K562 (cell line): ENCODE measurements around the gene SCFD1. TPM values are rescaled to one million over a fixed set of nuclear protein-coding genes. Genes with fewer than 3 reads are reported as not detected.

Source experiments
- ETV1 ChIP-seq: fragments of 450-650 bp; conservative IDR thresholded peaks from 2 replicates; pipeline ENCODE4 v1.6.1; 2016; ENCODE audit warnings: missing genetic modification characterization, control low read depth, low read depth, missing compliant biosample characterization
- FOSL1 ChIP-seq: fragments of 200-800 bp; sonication (Bioruptor generic); conservative IDR thresholded peaks from 2 replicates; pipeline ENCODE4 v1.6.1; 2016; ENCODE audit warnings: missing genetic modification characterization, missing compliant biosample characterization
- FOXM1 ChIP-seq, 2 experiments: fragments of 450-650 bp in 1 of 2; sonication (generic) in 1 of 2; formaldehyde crosslinking in 1 of 2; IDR thresholded peaks; 2 replicates each; pipeline versions ENCODE4 v1.6.1 to v1.9.0; 2017 to 2022; ENCODE audit warnings: low read depth in 2 of 2, mild to moderate bottlenecking in 2 of 2, missing genetic modification reagents in 1 of 2, moderate library complexity in 1 of 2
- MTA3 ChIP-seq: fragments of 450-650 bp; formaldehyde crosslinking; IDR thresholded peaks from 2 replicates; pipeline ENCODE4 v1.6.1; 2017; ENCODE audit warnings: mild to moderate bottlenecking, borderline replicate concordance
- MTF1 ChIP-seq: fragments of 250-450 bp; sonication (Bioruptor Pico); IDR thresholded peaks from 2 replicates; pipeline ENCODE4 v1.9.0; 2021; ENCODE audit warnings: moderate library complexity, mild to moderate bottlenecking, inconsistent platforms, borderline replicate concordance
- NCOA1 ChIP-seq: fragments of 450-650 bp; IDR thresholded peaks from 2 replicates; pipeline ENCODE4 v1.6.1; 2016; ENCODE audit warnings: low read depth
- NFIX ChIP-seq: fragments of 250-450 bp; sonication (Bioruptor Pico); IDR thresholded peaks from 2 replicates; pipeline ENCODE4 v1.4.0; 2020; ENCODE audit warnings: low read depth, mild to moderate bottlenecking, moderate library complexity
- NKRF ChIP-seq: fragments of 450-650 bp; IDR thresholded peaks from 2 replicates; pipeline ENCODE4 v1.6.1; 2016; ENCODE audit warnings: borderline replicate concordance
- RFX7 ChIP-seq: fragments of 250-450 bp; sonication (Bioruptor Pico); IDR thresholded peaks from 2 replicates; pipeline ENCODE4 v1.5.1; 2021; ENCODE audit warnings: mild to moderate bottlenecking
- TAL1 ChIP-seq: fragments of 450-650 bp; IDR thresholded peaks from 2 replicates; pipeline ENCODE4 v1.6.1; 2016; ENCODE audit warnings: mild to moderate bottlenecking
- TEAD4 ChIP-seq, 2 experiments: sonication (generic) in 1 of 2; formaldehyde crosslinking in 1 of 2; IDR thresholded peaks; 2 replicates each; pipeline versions ENCODE4 v1.6.1 to v1.8.0; 2012 to 2022; ENCODE audit warnings: borderline replicate concordance in 1 of 2, inconsistent platforms in 1 of 2, low read length in 1 of 2, mild to moderate bottlenecking in 1 of 2, missing genetic modification reagents in 1 of 2
- THAP12 ChIP-seq: fragments of 250-450 bp; sonication (Bioruptor Pico); IDR thresholded peaks from 2 replicates; pipeline ENCODE4 v1.9.0; 2021; ENCODE audit warnings: mild to moderate bottlenecking, inconsistent platforms
- ZNF253 ChIP-seq: fragments of 250-450 bp; sonication (Bioruptor Pico); conservative IDR thresholded peaks from 2 replicates; pipeline ENCODE4 v1.6.1; 2021; ENCODE audit warnings: mild to moderate bottlenecking
- ZNF324 ChIP-seq: fragments of 250-450 bp; sonication (Bioruptor Pico); IDR thresholded peaks from 2 replicates; pipeline ENCODE4 v1.4.0; 2020; ENCODE audit warnings: mild to moderate bottlenecking
- polyA plus RNA-seq, 8 experiments: library from polyadenylated mRNA; depleted of rRNA in 4 of 8; stranded (reverse) in 5 of 8; unstranded in 3 of 8; fragments of >200 nt; fragmentation: Nextera tagmentation in 2 of 8; fragmentation: Illumina TruSeq in 1 of 8; extraction: Ambion mirVana in 2 of 8; extraction: Trizol in 1 of 8; gene quantifications; 2 replicates each; pipeline versions ENCODE4 v1.2.1 to v1.2.3, GENCODE V29; 2011 to 2014; ENCODE audit warnings: inconsistent platforms in 1 of 8, missing spikeins in 1 of 8
- total RNA-seq, 7 experiments: library from RNA; depleted of rRNA in 6 of 7; stranded (reverse); fragments of >200 nt in 6 of 7; fragmentation: Illumina TruSeq in 2 of 7; extraction: Trizol in 2 of 7; gene quantifications; 2 replicates each; pipeline versions ENCODE4 v1.2.1 to v1.2.3, GENCODE V29; 2011 to 2021; ENCODE audit warnings: low replicate concordance in 1 of 7
- TF ChIP-seq, protein P1 (sequence below): fragments of 450-650 bp; IDR thresholded peaks from 2 replicates; pipeline ENCODE4 v1.6.1; 2016; ENCODE audit warnings: mild to moderate bottlenecking

Gene SCFD1
- total and polyA plus RNA-seq, 9 of the 15 experiments (the other 6 are each of a cell fraction or from before 2014, with no cell fraction given) = 48.9 to 112 (median 75.2) TPM

DNA sequence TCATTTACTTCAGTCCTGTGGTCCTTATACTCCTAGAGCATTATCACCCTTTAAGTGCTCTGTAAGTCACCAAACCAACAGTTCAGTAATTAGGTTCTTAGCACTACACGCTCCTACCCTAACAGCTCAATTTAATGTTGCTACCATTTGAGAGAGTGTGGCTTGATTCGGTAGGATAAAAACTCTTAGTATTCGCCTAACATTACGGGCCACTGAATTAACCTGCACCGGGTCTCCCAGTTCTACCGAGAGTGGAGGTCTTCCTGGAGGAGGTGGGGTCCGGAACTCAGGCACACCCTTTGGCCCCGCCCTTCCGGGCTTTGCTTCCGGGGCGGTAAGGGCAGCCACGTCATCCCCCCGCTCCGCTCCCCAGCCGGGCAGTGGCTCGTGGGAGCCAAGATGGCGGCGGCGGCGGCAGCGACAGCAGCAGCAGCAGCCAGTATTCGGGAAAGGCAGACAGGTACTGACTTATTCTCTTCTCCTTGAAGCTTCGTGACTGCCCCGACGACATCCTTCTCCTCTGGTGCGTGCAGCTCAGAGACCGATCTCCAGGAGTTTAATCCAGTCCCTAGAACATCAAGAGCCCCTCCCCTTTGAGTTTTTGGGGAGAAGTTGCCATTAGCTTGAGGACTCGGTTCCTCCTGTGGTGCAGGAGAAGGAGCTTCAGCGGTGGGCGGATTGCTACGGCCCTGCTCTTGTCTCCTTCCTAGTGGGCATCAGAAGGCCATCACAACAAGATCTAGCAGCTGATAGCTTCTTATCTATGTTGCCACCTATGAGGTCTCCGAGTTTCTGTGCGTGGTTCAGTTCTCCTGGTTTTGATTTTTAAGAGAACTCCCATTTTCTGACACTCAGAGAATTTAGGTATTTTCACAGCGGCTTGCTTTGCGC, at the start of gene SCFD1 (continued):
- TF ChIP-seq, protein P1, sequence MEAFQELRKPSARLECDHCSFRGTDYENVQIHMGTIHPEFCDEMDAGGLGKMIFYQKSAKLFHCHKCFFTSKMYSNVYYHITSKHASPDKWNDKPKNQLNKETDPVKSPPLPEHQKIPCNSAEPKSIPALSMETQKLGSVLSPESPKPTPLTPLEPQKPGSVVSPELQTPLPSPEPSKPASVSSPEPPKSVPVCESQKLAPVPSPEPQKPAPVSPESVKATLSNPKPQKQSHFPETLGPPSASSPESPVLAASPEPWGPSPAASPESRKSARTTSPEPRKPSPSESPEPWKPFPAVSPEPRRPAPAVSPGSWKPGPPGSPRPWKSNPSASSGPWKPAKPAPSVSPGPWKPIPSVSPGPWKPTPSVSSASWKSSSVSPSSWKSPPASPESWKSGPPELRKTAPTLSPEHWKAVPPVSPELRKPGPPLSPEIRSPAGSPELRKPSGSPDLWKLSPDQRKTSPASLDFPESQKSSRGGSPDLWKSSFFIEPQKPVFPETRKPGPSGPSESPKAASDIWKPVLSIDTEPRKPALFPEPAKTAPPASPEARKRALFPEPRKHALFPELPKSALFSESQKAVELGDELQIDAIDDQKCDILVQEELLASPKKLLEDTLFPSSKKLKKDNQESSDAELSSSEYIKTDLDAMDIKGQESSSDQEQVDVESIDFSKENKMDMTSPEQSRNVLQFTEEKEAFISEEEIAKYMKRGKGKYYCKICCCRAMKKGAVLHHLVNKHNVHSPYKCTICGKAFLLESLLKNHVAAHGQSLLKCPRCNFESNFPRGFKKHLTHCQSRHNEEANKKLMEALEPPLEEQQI = no peak
- TF ChIP-seq THAP12 (CRISPR knock-in tag) = 0 out of 2 replicates have a peak, but pooled peaks have one; percentile 47
- TF ChIP-seq NFIX (CRISPR knock-in tag) = no peak
- no peak for TF ChIP-seq FOXM1 (IDR thresholded peaks at IDR 0.05; ENCODE audit: low read depth)
- no peak for TF ChIP-seq FOXM1 (CRISPR knock-in tag; IDR thresholded peaks at IDR 0.05; ENCODE audit: low read depth)
- TF ChIP-seq MTF1 (CRISPR knock-in tag) = no peak
- peak; percentile 97 for TF ChIP-seq ETV1 (tag)
- TF ChIP-seq ZNF253 (CRISPR knock-in tag) = no peak
- peak; percentile 80 for TF ChIP-seq FOSL1 (tag)
- 0 out of 2 replicates have a peak, but pooled peaks have one; percentile 25 for TF ChIP-seq NCOA1
- no peak for TF ChIP-seq RFX7 (CRISPR knock-in tag)
- TF ChIP-seq TEAD4 (IDR thresholded peaks at IDR 0.05; ENCODE audit: low read length) = no peak
- TF ChIP-seq TEAD4 (CRISPR knock-in tag; IDR thresholded peaks at IDR 0.05; ENCODE audit: borderline replicate concordance) = no peak
- TF ChIP-seq NKRF = peak; percentile 76; the same call in 1 of the 2 replicates
- no peak for TF ChIP-seq ZNF324 (CRISPR knock-in tag)
- peak; percentile 64; the same call in 1 of the 2 replicates for TF ChIP-seq MTA3
- no peak for TF ChIP-seq TAL1
